ENCODE data around the gene DOP1B.

DNA sequence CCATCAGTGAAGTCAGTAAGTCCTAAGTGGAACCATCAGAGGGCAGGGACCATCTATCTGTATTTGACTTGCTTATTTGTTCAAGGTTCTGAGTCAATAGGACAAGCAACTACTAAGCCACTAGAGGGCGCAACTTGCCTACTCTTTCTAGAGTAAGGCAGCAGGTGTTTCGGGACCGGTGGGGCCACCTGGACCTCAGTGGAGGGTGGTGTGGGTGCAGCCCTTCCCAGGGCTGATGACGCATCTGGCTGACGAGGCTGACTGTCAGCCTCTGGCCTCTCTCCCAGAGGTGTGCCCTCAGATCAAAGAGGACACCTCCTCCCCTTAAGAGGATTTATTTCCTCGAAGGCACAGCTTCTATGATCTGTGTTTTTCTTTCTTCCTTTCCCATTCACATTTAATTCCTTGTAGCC, 15.1 kb upstream of the DOP1B start:
- TF ChIP-seq, protein P1, sequence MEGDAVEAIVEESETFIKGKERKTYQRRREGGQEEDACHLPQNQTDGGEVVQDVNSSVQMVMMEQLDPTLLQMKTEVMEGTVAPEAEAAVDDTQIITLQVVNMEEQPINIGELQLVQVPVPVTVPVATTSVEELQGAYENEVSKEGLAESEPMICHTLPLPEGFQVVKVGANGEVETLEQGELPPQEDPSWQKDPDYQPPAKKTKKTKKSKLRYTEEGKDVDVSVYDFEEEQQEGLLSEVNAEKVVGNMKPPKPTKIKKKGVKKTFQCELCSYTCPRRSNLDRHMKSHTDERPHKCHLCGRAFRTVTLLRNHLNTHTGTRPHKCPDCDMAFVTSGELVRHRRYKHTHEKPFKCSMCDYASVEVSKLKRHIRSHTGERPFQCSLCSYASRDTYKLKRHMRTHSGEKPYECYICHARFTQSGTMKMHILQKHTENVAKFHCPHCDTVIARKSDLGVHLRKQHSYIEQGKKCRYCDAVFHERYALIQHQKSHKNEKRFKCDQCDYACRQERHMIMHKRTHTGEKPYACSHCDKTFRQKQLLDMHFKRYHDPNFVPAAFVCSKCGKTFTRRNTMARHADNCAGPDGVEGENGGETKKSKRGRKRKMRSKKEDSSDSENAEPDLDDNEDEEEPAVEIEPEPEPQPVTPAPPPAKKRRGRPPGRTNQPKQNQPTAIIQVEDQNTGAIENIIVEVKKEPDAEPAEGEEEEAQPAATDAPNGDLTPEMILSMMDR (conservative IDR thresholded peaks at IDR 0.05; ENCODE audit: low read length): peak; percentile 92
- no peak for TF ChIP-seq EZH2phosphoT487 (IDR thresholded peaks at IDR 0.05; ENCODE audit: borderline replicate concordance)

Data from Loucy (cell line).